H1 (cell line): ENCODE results near the gene EML5. TPM values are rescaled to one million over a fixed set of nuclear protein-coding genes. Genes with fewer than 3 reads are reported as not detected.

ENCODE experiments used
- BRCA1 ChIP-seq: IDR thresholded peaks from 2 replicates; pipeline ENCODE4 v1.6.1; 2012; ENCODE audit warnings: low read depth, low read length, improper control_type of control experiment
- GABPA ChIP-seq: IDR thresholded peaks from 2 replicates; pipeline ENCODE4 v1.6.1; 2011; ENCODE audit warnings: mild to moderate bottlenecking, low read length, moderate library complexity, borderline replicate concordance; ENCODE audit not compliant: insufficient read depth
- PHF8 ChIP-seq: fragments of 200-600 bp; sonication (generic); conservative IDR thresholded peaks from 2 replicates; pipeline ENCODE4 v1.7.1; 2012; ENCODE audit warnings: low read depth, mild to moderate bottlenecking, inconsistent platforms, low read length, moderate library complexity
- SP2 ChIP-seq: IDR thresholded peaks from 2 replicates; pipeline ENCODE4 v1.6.1; 2012; ENCODE audit warnings: mild to moderate bottlenecking, low read length, inconsistent platforms
- TCF12 ChIP-seq: IDR thresholded peaks from 2 replicates; pipeline ENCODE4 v1.6.1; 2011; ENCODE audit warnings: low read depth, mild to moderate bottlenecking, low read length
- ZNF274 ChIP-seq: IDR thresholded peaks from 2 replicates; pipeline ENCODE4 v1.7.0; 2012; ENCODE audit warnings: low read length, borderline replicate concordance; ENCODE audit errors: extremely low read depth
- polyA plus RNA-seq, 7 experiments: library from polyadenylated mRNA; depleted of rRNA in 3 of 7; stranded (reverse) in 5 of 7; unstranded in 2 of 7; fragments of >200 nt in 5 of 7; fragments of 200-250 nt in 2 of 7; gene quantifications; 1 replicate in 5 of 7; 2 replicates in 1 of 7; 4 replicates in 1 of 7; pipeline versions ENCODE4 v1.2.1 to v1.2.3, GENCODE V29; 2011 to 2013; ENCODE audit warnings: missing spikeins in 2 of 7, mixed read lengths in 2 of 7
- total RNA-seq: library from RNA; stranded (reverse); fragmentation: NEBNext Ultra II Directional; extraction: Animal tissue kit (Norgen Biotek cat#: 25700); gene quantifications from 2 replicates; pipeline ENCODE4 v1.2.1, GENCODE V29; 2021
- TF ChIP-seq, protein P1 (sequence below): fragments of 300-600 bp; sonication (generic); IDR thresholded peaks from 2 replicates; pipeline ENCODE4 v1.7.1; 2012; ENCODE audit warnings: low read length, moderate library complexity, mild to moderate bottlenecking, inconsistent platforms; ENCODE audit not compliant: insufficient replicate concordance
- TF ChIP-seq, protein P2 (sequence below): IDR thresholded peaks from 2 replicates; pipeline ENCODE4 v1.6.1; 2012; ENCODE audit warnings: inconsistent platforms

EML5 gene
- total and polyA plus RNA-seq, 2 of the 8 experiments (the other 6 are each of a cell fraction or from before 2014, with no cell fraction given), result 0.39 to 0.88 TPM

DNA sequence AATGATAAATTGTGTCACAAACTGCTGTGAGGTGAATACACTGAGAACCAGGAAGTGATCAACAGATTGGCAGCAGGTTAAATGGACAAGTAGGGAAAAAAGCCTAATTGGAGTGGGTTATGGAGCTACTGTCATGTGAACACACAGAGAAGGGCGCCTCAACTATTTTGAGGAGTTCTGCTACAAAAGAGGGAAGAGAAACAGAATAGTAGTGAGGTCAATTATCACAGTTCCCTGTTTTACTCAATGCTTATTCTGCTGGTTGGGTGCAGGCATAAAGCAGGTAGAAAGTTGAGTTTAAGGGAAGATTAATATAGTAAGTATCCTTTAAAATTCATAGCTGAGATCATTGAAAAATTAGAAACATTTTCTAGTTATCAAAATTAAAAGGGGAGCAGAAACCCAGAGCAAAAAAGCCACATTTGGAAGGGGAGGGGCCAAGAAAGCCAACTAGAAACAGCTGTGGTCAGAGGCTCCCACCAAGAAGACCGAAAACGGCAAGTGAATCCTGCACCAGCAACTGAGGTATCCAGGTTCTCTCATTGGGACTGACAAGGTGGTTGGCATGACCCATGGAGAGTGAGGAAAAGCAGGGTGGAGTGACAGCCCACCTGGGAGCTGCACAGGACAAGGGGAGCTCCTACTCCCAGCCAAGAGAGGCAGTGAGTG, 124.2 kb downstream of the EML5 start (continued):
- TF ChIP-seq, protein P1, sequence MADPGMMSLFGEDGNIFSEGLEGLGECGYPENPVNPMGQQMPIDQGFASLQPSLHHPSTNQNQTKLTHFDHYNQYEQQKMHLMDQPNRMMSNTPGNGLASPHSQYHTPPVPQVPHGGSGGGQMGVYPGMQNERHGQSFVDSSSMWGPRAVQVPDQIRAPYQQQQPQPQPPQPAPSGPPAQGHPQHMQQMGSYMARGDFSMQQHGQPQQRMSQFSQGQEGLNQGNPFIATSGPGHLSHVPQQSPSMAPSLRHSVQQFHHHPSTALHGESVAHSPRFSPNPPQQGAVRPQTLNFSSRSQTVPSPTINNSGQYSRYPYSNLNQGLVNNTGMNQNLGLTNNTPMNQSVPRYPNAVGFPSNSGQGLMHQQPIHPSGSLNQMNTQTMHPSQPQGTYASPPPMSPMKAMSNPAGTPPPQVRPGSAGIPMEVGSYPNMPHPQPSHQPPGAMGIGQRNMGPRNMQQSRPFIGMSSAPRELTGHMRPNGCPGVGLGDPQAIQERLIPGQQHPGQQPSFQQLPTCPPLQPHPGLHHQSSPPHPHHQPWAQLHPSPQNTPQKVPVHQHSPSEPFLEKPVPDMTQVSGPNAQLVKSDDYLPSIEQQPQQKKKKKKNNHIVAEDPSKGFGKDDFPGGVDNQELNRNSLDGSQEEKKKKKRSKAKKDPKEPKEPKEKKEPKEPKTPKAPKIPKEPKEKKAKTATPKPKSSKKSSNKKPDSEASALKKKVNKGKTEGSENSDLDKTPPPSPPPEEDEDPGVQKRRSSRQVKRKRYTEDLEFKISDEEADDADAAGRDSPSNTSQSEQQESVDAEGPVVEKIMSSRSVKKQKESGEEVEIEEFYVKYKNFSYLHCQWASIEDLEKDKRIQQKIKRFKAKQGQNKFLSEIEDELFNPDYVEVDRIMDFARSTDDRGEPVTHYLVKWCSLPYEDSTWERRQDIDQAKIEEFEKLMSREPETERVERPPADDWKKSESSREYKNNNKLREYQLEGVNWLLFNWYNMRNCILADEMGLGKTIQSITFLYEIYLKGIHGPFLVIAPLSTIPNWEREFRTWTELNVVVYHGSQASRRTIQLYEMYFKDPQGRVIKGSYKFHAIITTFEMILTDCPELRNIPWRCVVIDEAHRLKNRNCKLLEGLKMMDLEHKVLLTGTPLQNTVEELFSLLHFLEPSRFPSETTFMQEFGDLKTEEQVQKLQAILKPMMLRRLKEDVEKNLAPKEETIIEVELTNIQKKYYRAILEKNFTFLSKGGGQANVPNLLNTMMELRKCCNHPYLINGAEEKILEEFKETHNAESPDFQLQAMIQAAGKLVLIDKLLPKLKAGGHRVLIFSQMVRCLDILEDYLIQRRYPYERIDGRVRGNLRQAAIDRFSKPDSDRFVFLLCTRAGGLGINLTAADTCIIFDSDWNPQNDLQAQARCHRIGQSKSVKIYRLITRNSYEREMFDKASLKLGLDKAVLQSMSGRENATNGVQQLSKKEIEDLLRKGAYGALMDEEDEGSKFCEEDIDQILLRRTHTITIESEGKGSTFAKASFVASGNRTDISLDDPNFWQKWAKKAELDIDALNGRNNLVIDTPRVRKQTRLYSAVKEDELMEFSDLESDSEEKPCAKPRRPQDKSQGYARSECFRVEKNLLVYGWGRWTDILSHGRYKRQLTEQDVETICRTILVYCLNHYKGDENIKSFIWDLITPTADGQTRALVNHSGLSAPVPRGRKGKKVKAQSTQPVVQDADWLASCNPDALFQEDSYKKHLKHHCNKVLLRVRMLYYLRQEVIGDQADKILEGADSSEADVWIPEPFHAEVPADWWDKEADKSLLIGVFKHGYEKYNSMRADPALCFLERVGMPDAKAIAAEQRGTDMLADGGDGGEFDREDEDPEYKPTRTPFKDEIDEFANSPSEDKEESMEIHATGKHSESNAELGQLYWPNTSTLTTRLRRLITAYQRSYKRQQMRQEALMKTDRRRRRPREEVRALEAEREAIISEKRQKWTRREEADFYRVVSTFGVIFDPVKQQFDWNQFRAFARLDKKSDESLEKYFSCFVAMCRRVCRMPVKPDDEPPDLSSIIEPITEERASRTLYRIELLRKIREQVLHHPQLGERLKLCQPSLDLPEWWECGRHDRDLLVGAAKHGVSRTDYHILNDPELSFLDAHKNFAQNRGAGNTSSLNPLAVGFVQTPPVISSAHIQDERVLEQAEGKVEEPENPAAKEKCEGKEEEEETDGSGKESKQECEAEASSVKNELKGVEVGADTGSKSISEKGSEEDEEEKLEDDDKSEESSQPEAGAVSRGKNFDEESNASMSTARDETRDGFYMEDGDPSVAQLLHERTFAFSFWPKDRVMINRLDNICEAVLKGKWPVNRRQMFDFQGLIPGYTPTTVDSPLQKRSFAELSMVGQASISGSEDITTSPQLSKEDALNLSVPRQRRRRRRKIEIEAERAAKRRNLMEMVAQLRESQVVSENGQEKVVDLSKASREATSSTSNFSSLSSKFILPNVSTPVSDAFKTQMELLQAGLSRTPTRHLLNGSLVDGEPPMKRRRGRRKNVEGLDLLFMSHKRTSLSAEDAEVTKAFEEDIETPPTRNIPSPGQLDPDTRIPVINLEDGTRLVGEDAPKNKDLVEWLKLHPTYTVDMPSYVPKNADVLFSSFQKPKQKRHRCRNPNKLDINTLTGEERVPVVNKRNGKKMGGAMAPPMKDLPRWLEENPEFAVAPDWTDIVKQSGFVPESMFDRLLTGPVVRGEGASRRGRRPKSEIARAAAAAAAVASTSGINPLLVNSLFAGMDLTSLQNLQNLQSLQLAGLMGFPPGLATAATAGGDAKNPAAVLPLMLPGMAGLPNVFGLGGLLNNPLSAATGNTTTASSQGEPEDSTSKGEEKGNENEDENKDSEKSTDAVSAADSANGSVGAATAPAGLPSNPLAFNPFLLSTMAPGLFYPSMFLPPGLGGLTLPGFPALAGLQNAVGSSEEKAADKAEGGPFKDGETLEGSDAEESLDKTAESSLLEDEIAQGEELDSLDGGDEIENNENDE, result no peak
- TF ChIP-seq ZNF274, result no peak
- no peak for TF ChIP-seq SP2
- no peak for TF ChIP-seq PHF8
- TF ChIP-seq, protein P2, sequence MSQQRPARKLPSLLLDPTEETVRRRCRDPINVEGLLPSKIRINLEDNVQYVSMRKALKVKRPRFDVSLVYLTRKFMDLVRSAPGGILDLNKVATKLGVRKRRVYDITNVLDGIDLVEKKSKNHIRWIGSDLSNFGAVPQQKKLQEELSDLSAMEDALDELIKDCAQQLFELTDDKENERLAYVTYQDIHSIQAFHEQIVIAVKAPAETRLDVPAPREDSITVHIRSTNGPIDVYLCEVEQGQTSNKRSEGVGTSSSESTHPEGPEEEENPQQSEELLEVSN, result no peak
- no peak for TF ChIP-seq BRCA1
- TF ChIP-seq GABPA, result no peak
- no peak for TF ChIP-seq TCF12
